B cell (primary cell): ENCODE results near the gene SPINK1. TPM values are rescaled to one million over a fixed set of nuclear protein-coding genes. Genes with fewer than 3 reads are reported as not detected.

Source experiments
- ATAC-seq: fragments of 200-7000 bp; cut with Tn5 transposase; one replicate; pipeline ENCODE4 v1.10.0; 2021; ENCODE audit warnings: low read depth, mild to moderate bottlenecking, moderate number of reproducible peaks, moderate library complexity
- CTCF ChIA-PET: fragments of 350-600 bp; sonication (Branson Sonifier 250); formaldehyde crosslinking; loops from one replicate; lab custom pipeline; 2021; ENCODE audit warnings: antibody characterized with exemption, inconsistent platforms; lab: Charles Lee
- POLR2A ChIA-PET: fragments of 350-600 bp; sonication (Branson Sonifier 250); formaldehyde crosslinking; loops from one replicate; lab custom pipeline; 2021; ENCODE audit warnings: antibody characterized with exemption; lab: Charles Lee
- DNase-seq: peaks from one replicate; pipeline ENCODE4 v3.0.0; 2013
- H2AFZ ChIP-seq: 2 replicates; pipeline ENCODE4 v1.6.1; 2012; ENCODE audit warnings: mild to moderate bottlenecking, low read depth, low read length; ENCODE audit not compliant: insufficient read depth, poor library complexity, severe bottlenecking
- H3K27ac ChIP-seq, 2 donors: 1 replicate in 1 of 2; 2 replicates in 1 of 2; pipeline ENCODE4 v1.5.1; 2012 to 2013; ENCODE audit warnings: low read length in 2 of 2, mild to moderate bottlenecking in 2 of 2, moderate library complexity in 1 of 2
- H3K27me3 ChIP-seq, 4 experiments: fragments of 200-600 bp in 1 of 4; sonication (generic) in 1 of 4; replicated peaks in 1 of 4; 1 replicate in 2 of 4; 2 replicates in 2 of 4; pipeline versions ENCODE4 v1.6.1 to v1.7.0; 2013 to 2016; ENCODE audit warnings: low read length in 3 of 4, mild to moderate bottlenecking in 2 of 4, mixed read lengths in 1 of 4, moderate library complexity in 1 of 4; ENCODE audit not compliant: insufficient read depth in 4 of 4, control insufficient read depth in 3 of 4; ENCODE audit errors: control extremely low read depth in 1 of 4
- H3K36me3 ChIP-seq, 2 experiments: replicated peaks in 1 of 2; 1 replicate in 1 of 2; 2 replicates in 1 of 2; pipeline versions ENCODE4 v1.6.1 to v1.7.1; 2013; ENCODE audit warnings: low read length in 1 of 2; ENCODE audit not compliant: insufficient read depth in 2 of 2, control insufficient read depth in 1 of 2; ENCODE audit errors: control extremely low read depth in 1 of 2, extremely low read depth in 1 of 2
- H3K4me1 ChIP-seq, 2 donors: fragments of 200-600 bp in 1 of 2; sonication (generic) in 1 of 2; 1 replicate in 1 of 2; 2 replicates in 1 of 2; pipeline versions ENCODE4 v1.5.1 to v1.6.1; 2013 to 2017; ENCODE audit warnings: low read length in 2 of 2; ENCODE audit not compliant: control insufficient read depth in 2 of 2, insufficient read depth in 2 of 2
- H3K4me2 ChIP-seq: replicated peaks from 2 replicates; pipeline ENCODE3; 2012; ENCODE audit warnings: mild to moderate bottlenecking, low read depth, low read length; ENCODE audit not compliant: poor library complexity, severe bottlenecking
- H3K4me3 ChIP-seq, 5 experiments: fragments of 200-600 bp in 1 of 5; sonication (generic) in 1 of 5; 1 replicate in 3 of 5; 2 replicates in 2 of 5; pipeline versions ENCODE4 v1.5.1 to v1.7.0; 2011 to 2016; ENCODE audit warnings: low read length in 4 of 5, mild to moderate bottlenecking in 4 of 5, low read depth in 2 of 5, control low read depth in 1 of 5, moderate library complexity in 1 of 5; ENCODE audit not compliant: insufficient read depth in 1 of 5; ENCODE audit errors: control extremely low read depth in 1 of 5, extremely low read depth in 1 of 5
- H3K79me2 ChIP-seq: fragments of 200-600 bp; sonication (generic); one replicate; pipeline ENCODE4 v1.6.0; 2016; ENCODE audit warnings: low read length; ENCODE audit not compliant: control insufficient read depth, insufficient read depth
- H3K9ac ChIP-seq: fragments of 200-600 bp; sonication (generic); 2 replicates; pipeline ENCODE4 v1.6.1; 2017; ENCODE audit warnings: mild to moderate bottlenecking, low read length, moderate library complexity
- H3K9me3 ChIP-seq, 3 donors: one replicate each; pipeline versions ENCODE4 v1.6.1 to v1.7.1; 2013; ENCODE audit warnings: low read length in 2 of 3; ENCODE audit not compliant: control insufficient read depth in 2 of 3, insufficient read depth in 1 of 3; ENCODE audit errors: control extremely low read depth in 1 of 3
- H4K20me1 ChIP-seq: 2 replicates; pipeline ENCODE4 v1.6.0; 2012; ENCODE audit warnings: mild to moderate bottlenecking, low read length; ENCODE audit not compliant: insufficient read depth, control insufficient read depth, poor library complexity, severe bottlenecking
- H3K27ac Mint-ChIP-seq: one replicate; pipeline ENCODE4 v1.8.0; 2021; ENCODE audit warnings: mixed read lengths
- H3K27me3 Mint-ChIP-seq: one replicate; pipeline ENCODE4 v1.8.0; 2021; ENCODE audit warnings: mixed read lengths
- H3K4me1 Mint-ChIP-seq: one replicate; pipeline ENCODE4 v1.8.0; 2021; ENCODE audit warnings: mixed read lengths
- H3K4me3 Mint-ChIP-seq: one replicate; pipeline ENCODE4 v1.8.0; 2021; ENCODE audit warnings: mixed read lengths
- H3K9me3 Mint-ChIP-seq: one replicate; pipeline ENCODE4 v1.8.0; 2022; ENCODE audit warnings: mixed read lengths; ENCODE audit not compliant: insufficient read depth
- EZH2 ChIP-seq: IDR thresholded peaks from 2 replicates; pipeline ENCODE4 v1.6.1; 2012; ENCODE audit warnings: borderline replicate concordance, low read depth, mild to moderate bottlenecking, moderate library complexity, low read length; ENCODE audit not compliant: insufficient read depth, poor library complexity, severe bottlenecking
- WGBS: methylation state at CpG from one replicate; pipeline ENCODE4 v1.1.5; 2013; ENCODE audit warnings: missing lambda C conversion rate; ENCODE audit not compliant: insufficient coverage; 5-methylcytosine and 5-hydroxymethylcytosine counted together
- intact Hi-C: fragments of 100-400 bp; cut with micrococcal nuclease; formaldehyde crosslinking; loops from one replicate; pipeline ENCODE4 v1.10.0; 2022
- polyA plus RNA-seq: library from polyadenylated mRNA; depleted of rRNA; stranded (reverse); fragments of >200 nt; gene quantifications from 2 replicates; pipeline ENCODE4 v1.2.3, GENCODE V29; 2012
- total RNA-seq, 2 donors: library from RNA; stranded (reverse); fragments of 120-200 nt in 1 of 2; gene quantifications; 1 replicate in 1 of 2; 2 replicates in 1 of 2; pipeline versions ENCODE4 v1.2.3 to v1.2.4, GENCODE V29; 2013 to 2022
- TF ChIP-seq, protein P1 (sequence below): fragments of 200-600 bp; IDR thresholded peaks from one replicate; pipeline ENCODE4 v1.8.0; 2022; ENCODE audit warnings: antibody characterized with exemption, mild to moderate bottlenecking

The SPINK1 gene
- total and polyA plus RNA-seq, 2 donors (not counting 1 experiment from before 2014, with no cell fraction given): not detected

DNA sequence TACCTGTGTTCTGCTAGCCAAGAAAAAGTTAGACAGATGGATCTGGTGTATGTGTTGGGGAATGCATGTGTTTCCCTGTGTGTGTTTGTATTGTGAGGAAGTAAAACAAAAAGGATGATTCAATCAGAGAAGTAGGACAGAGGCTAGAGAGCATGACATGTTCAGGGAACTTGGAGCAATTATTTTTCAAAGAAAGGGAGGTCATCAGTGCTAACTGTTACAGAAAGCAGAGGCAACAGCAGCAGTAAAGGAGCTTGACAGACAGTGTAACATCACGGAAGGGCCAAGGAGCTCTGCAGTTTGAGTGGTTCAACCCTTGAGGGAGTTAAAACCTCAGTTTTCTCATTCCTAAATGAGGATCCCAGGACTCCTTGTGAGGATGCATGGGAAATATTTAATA, 13.2 kb downstream of the SPINK1 start:
- no CpG with 5 or more reads among the region's 1 CpG for WGBS
- no peak overlapping the region for H3K4me3 ChIP-seq
- no peaks in the 10 kb centered on the region for H3K9me3 ChIP-seq
- ChIA-PET CTCF (interaction anchor here (2.1 kb wide), 1 partner anchor 186 kb away, joined by 7 read pairs; no protein-coding TSS in a partner anchor), POLR2A (no interaction called here)
- no peak overlapping the region for H3K9ac ChIP-seq
- intact Hi-C loops: no loop called here
- TF ChIP-seq, protein P1, sequence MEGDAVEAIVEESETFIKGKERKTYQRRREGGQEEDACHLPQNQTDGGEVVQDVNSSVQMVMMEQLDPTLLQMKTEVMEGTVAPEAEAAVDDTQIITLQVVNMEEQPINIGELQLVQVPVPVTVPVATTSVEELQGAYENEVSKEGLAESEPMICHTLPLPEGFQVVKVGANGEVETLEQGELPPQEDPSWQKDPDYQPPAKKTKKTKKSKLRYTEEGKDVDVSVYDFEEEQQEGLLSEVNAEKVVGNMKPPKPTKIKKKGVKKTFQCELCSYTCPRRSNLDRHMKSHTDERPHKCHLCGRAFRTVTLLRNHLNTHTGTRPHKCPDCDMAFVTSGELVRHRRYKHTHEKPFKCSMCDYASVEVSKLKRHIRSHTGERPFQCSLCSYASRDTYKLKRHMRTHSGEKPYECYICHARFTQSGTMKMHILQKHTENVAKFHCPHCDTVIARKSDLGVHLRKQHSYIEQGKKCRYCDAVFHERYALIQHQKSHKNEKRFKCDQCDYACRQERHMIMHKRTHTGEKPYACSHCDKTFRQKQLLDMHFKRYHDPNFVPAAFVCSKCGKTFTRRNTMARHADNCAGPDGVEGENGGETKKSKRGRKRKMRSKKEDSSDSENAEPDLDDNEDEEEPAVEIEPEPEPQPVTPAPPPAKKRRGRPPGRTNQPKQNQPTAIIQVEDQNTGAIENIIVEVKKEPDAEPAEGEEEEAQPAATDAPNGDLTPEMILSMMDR: no peak
- no peak for TF ChIP-seq EZH2
- no peaks in the 10 kb centered on the region for H4K20me1 ChIP-seq
- H3K27ac Mint-ChIP-seq: no peak overlapping the region
- H3K27ac ChIP-seq: no peak overlapping the region
- H3K36me3 ChIP-seq: no peaks in the 10 kb centered on the region
- ATAC-seq (no peak), DNase-seq (no peak)
- H3K79me2 ChIP-seq: no peaks in the 10 kb centered on the region
- peaks cover 3% of the 10 kb centered on the region for H3K27me3 Mint-ChIP-seq
- no peak overlapping the region for H2AFZ ChIP-seq
- H3K4me1 Mint-ChIP-seq: no peaks in the 10 kb centered on the region
- H3K27me3 ChIP-seq: no peaks in the 10 kb centered on the region
- no peak overlapping the region for H3K4me2 ChIP-seq
- no peaks in the 10 kb centered on the region for H3K9me3 Mint-ChIP-seq
- H3K4me3 Mint-ChIP-seq: no peak overlapping the region
- H3K4me1 ChIP-seq: no peaks in the 10 kb centered on the region

DNA sequence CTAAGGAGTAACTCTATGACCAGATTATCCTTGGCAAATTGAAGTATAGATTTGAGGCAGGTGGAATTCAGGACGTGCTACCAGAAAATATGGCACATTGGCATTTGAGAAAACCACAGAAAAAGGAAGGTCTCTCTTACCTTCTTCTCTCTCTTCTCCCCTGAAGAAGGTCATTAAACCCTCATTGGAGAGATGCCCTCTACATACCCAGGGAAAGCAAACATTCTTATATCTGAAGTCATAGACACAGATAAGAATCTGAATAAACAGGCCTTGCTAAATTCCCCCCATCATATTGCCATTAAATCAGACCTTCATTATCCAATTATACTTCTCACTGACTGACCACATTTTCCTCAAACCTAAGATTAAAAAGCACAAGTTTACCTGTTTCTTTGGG, 17.8 kb downstream of the SPINK1 start:
- no peaks in the 10 kb centered on the region for H4K20me1 ChIP-seq
- intact Hi-C loops: no loop called here
- no peak overlapping the region for H3K4me2 ChIP-seq
- no peak overlapping the region for H3K4me3 ChIP-seq
- DNase-seq (no peak), ATAC-seq (no peak)
- no peak overlapping the region for H2AFZ ChIP-seq
- no peaks in the 10 kb centered on the region for H3K9me3 ChIP-seq
- Mint-ChIP-seq H3K4me3 (no peak overlapping the region), H3K27me3 (peaks cover 5% of the 10 kb centered on the region), H3K4me1 (no peaks in the 10 kb centered on the region), H3K9me3 (no peaks in the 10 kb centered on the region), H3K27ac (no peak overlapping the region)
- H3K36me3 ChIP-seq: no peaks in the 10 kb centered on the region
- H3K27me3 ChIP-seq: no peaks in the 10 kb centered on the region
- CTCF ChIA-PET: interaction anchor here (1.2 kb wide), 1 partner anchor 9 kb away, joined by 3 read pairs; no protein-coding TSS in a partner anchor
- peaks cover 5 to 9% of the 10 kb centered on the region in 2 donors for H3K4me1 ChIP-seq
- no peak for TF ChIP-seq EZH2
- TF ChIP-seq, protein P1: no peak
- H3K79me2 ChIP-seq: no peaks in the 10 kb centered on the region
- POLR2A ChIA-PET: no interaction called here
- H3K9ac ChIP-seq: no peak overlapping the region
- WGBS: no CpG with 5 or more reads among the region's 1 CpG
- H3K27ac ChIP-seq: no peak overlapping the region
